ENCODE measurements around the gene PCDH9.

- no peak for TF ChIP-seq CTCF (IDR thresholded peaks at IDR 0.05)
- no peak for TF ChIP-seq POLR2A (IDR thresholded peaks at IDR 0.05)
- TF ChIP-seq EP300 (IDR thresholded peaks at IDR 0.05): no peak
- no peak for TF ChIP-seq POLR2AphosphoS5 (IDR thresholded peaks at IDR 0.05)
These were observed 154.9 kb downstream of the PCDH9 start for GRCh38 chr13:67075239-67075638.

All from suprapubic skin (tissue), 4 donors.